Endodermal cell (in vitro differentiated cells): ENCODE measurements around the gene LRFN2. TPM values are rescaled to one million over a fixed set of nuclear protein-coding genes. Genes with fewer than 3 reads are reported as not detected.

Experiments
- DNase-seq: peaks from one replicate; pipeline ENCODE4 v3.0.0-alpha.2; 2017
- H3K27ac ChIP-seq: 2 replicates; pipeline ENCODE4 v1.5.1; 2013; ENCODE audit warnings: mild to moderate bottlenecking, low read depth, low read length, moderate library complexity
- H3K27me3 ChIP-seq: 2 replicates; pipeline ENCODE4 v1.6.1; 2013; ENCODE audit warnings: mild to moderate bottlenecking, low read length, moderate library complexity; ENCODE audit not compliant: insufficient read depth, control insufficient read depth, poor library complexity, severe bottlenecking
- H3K36me3 ChIP-seq: 2 replicates; pipeline ENCODE4 v1.7.0; 2013; ENCODE audit warnings: mild to moderate bottlenecking, low read length, moderate library complexity; ENCODE audit not compliant: control insufficient read depth, insufficient read depth
- H3K4me1 ChIP-seq: one replicate; pipeline ENCODE4 v1.7.0; 2013; ENCODE audit warnings: low read length; ENCODE audit not compliant: control insufficient read depth, insufficient read depth
- H3K4me3 ChIP-seq: 2 replicates; pipeline ENCODE4 v1.5.1; 2013; ENCODE audit warnings: mild to moderate bottlenecking, low read length, moderate library complexity
- H3K9ac ChIP-seq: 2 replicates; pipeline ENCODE4 v1.6.1; 2013; ENCODE audit warnings: mild to moderate bottlenecking, low read length, moderate library complexity; ENCODE audit not compliant: poor library complexity, severe bottlenecking; ENCODE audit errors: extremely low read depth
- H3K9me3 ChIP-seq: 2 replicates; pipeline ENCODE4 v1.6.1; 2013; ENCODE audit warnings: mild to moderate bottlenecking, low read length, moderate library complexity; ENCODE audit not compliant: control insufficient read depth
- H3K27ac Mint-ChIP-seq: 2 replicates; pipeline ENCODE4 v1.8.0; 2020; ENCODE audit warnings: mixed read lengths
- H3K27me3 Mint-ChIP-seq: 2 replicates; pipeline ENCODE4 v1.8.0; 2021; ENCODE audit warnings: mild to moderate bottlenecking, mixed read lengths; ENCODE audit not compliant: insufficient read depth
- H3K36me3 Mint-ChIP-seq: 2 replicates; pipeline ENCODE4 v1.8.0; 2020; ENCODE audit warnings: low read depth, mixed read lengths
- H3K4me1 Mint-ChIP-seq: 2 replicates; pipeline ENCODE4 v1.8.0; 2020; ENCODE audit warnings: mixed read lengths
- H3K4me3 Mint-ChIP-seq: 2 replicates; pipeline ENCODE4 v1.8.0; 2020; ENCODE audit warnings: mild to moderate bottlenecking, moderate library complexity, mixed read lengths
- H3K9me3 Mint-ChIP-seq: 2 replicates; pipeline ENCODE4 v1.8.0; 2020; ENCODE audit warnings: mild to moderate bottlenecking, mixed read lengths
- CTCF ChIP-seq: fragments of 200-600 bp; sonication (generic); conservative IDR thresholded peaks from 2 replicates; pipeline ENCODE4 v1.5.0; 2021; ENCODE audit warnings: antibody characterized with exemption, mild to moderate bottlenecking
- WGBS, 2 experiments: methylation state at CpG; one replicate each; pipeline versions ENCODE4 v1.1.5 to v1.1.7; 2013; ENCODE audit warnings: missing lambda C conversion rate in 2 of 2, mixed read lengths in 1 of 2; ENCODE audit not compliant: insufficient coverage in 1 of 2, insufficient read length in 1 of 2; 5-methylcytosine and 5-hydroxymethylcytosine counted together
- total RNA-seq, 2 donors: library from RNA; stranded (reverse); fragmentation: NEBNext Ultra II Directional in 1 of 2; extraction: Animal tissue kit (Norgen Biotek cat#: 25700) in 1 of 2; gene quantifications; 2 replicates in 1 of 2; 3 replicates in 1 of 2; pipeline ENCODE4 v1.2.1, GENCODE V29; 2021

LRFN2 gene
- total RNA-seq, 2 donors from 2014 or later: 0.15 TPM; not detected in 1

GRCh38 chr6:40558102-40558501 is 29.1 kb downstream of the LRFN2 start:
- 68 to 76% methylated on average over 3 of the region's 3 CpGs for WGBS, 2 experiments
- no peak overlapping the region for H3K27ac Mint-ChIP-seq
- H3K4me1 ChIP-seq: peaks cover 7% of the 10 kb centered on the region

GRCh38 chr6:40556881-40557280 is 30.3 kb downstream of the LRFN2 start:
- no peak overlapping the region for H3K4me3 Mint-ChIP-seq
- TF ChIP-seq CTCF: no peak
- no peaks in the 10 kb centered on the region for H3K27me3 ChIP-seq
- no peaks in the 10 kb centered on the region for H3K36me3 Mint-ChIP-seq
- H3K4me3 ChIP-seq: no peak overlapping the region
- no peak overlapping the region for H3K9ac ChIP-seq
- H3K9me3 ChIP-seq: no peaks in the 10 kb centered on the region
- H3K27ac ChIP-seq: no peak overlapping the region
- peaks cover 7% of the 10 kb centered on the region for H3K4me1 ChIP-seq
- no peaks in the 10 kb centered on the region for H3K9me3 Mint-ChIP-seq
- H3K4me1 Mint-ChIP-seq: peaks cover 35% of the 10 kb centered on the region
- no peaks in the 10 kb centered on the region for H3K27me3 Mint-ChIP-seq
- DNase-seq: no peak
- no peaks in the 10 kb centered on the region for H3K36me3 ChIP-seq
- 88 to 94% methylated on average over 6 to 7 of the region's 7 CpGs for WGBS, 2 experiments
- no peak overlapping the region for H3K27ac Mint-ChIP-seq

More at GRCh38 chr6:40558102-40558501, 29.1 kb downstream of the LRFN2 start:
- DNase-seq: no peak
- Histone ChIP-seq H3K27ac (no peak overlapping the region), H3K9me3 (no peaks in the 10 kb centered on the region), H3K36me3 (no peaks in the 10 kb centered on the region), H3K9ac (no peak overlapping the region), H3K27me3 (no peaks in the 10 kb centered on the region), H3K4me3 (no peak overlapping the region)
- Mint-ChIP-seq H3K27me3 (no peaks in the 10 kb centered on the region), H3K9me3 (no peaks in the 10 kb centered on the region), H3K4me3 (no peak overlapping the region), H3K36me3 (no peaks in the 10 kb centered on the region), H3K4me1 (peaks cover 31% of the 10 kb centered on the region)
- no peak for TF ChIP-seq CTCF

- TF ChIP-seq CTCF: no peak
- H3K4me1 ChIP-seq: peaks cover 7% of the 10 kb centered on the region
- H3K4me3 ChIP-seq: no peak overlapping the region
- no peaks in the 10 kb centered on the region for H3K9me3 ChIP-seq
- Mint-ChIP-seq H3K4me3 (no peak overlapping the region), H3K9me3 (no peaks in the 10 kb centered on the region), H3K4me1 (peaks cover 35% of the 10 kb centered on the region), H3K36me3 (no peaks in the 10 kb centered on the region), H3K27ac (no peak overlapping the region), H3K27me3 (no peaks in the 10 kb centered on the region)
- 61 to 66% methylated on average over 3 to 5 of the region's 5 CpGs for WGBS, 2 experiments
- H3K9ac ChIP-seq: no peak overlapping the region
- H3K27me3 ChIP-seq: no peaks in the 10 kb centered on the region
- no peak overlapping the region for H3K27ac ChIP-seq
- no peaks in the 10 kb centered on the region for H3K36me3 ChIP-seq
- DNase-seq: peak; percentile 64
These were observed 31.1 kb downstream of the LRFN2 start for GRCh38 chr6:40556023-40556422.
